MM.1S (cell line): Measurements from ENCODE around the gene ZNF219.

Source experiments
- CTCF ChIP-seq: fragments of 300-600 bp; sonication (generic); IDR thresholded peaks from 2 replicates; pipeline ENCODE4 v1.5.1; 2016; ENCODE audit warnings: antibody characterized with exemption, low read length, mixed read lengths
- EZH2phosphoT487 ChIP-seq: fragments of 300-600 bp; sonication (generic); IDR thresholded peaks from 2 replicates; pipeline ENCODE4 v1.6.1; 2018; ENCODE audit warnings: antibody characterized with exemption, low read length

GRCh38 chr14:21103411-21103709 lies 4.9 kb upstream of the ZNF219 start:
- no peak for TF ChIP-seq CTCF
- no peak for TF ChIP-seq EZH2phosphoT487
